ENCODE results near the gene ISLR2. TPM values are rescaled to one million over a fixed set of nuclear protein-coding genes. Genes with fewer than 3 reads are reported as not detected.

ISLR2 gene
- total RNA-seq, 2 donors from 2014 or later: 0.31 to 2.6 TPM

GRCh38 chr15:74109713-74110112 lies 20.7 kb upstream of the ISLR2 start:
- H3K27me3 ChIP-seq: no peaks in the 10 kb centered on the region
- no peaks in the 10 kb centered on the region for H3K36me3 ChIP-seq
- DNase-seq (ENCODE audit: low spot score): no peak
- no peak for TF ChIP-seq CTCF (IDR thresholded peaks at IDR 0.05)
- H3K9me3 ChIP-seq: no peaks in the 10 kb centered on the region
- no peak overlapping the region for H3K4me3 ChIP-seq
- no peak overlapping the region for H3K27ac ChIP-seq
- no peaks in the 10 kb centered on the region for H3K4me1 ChIP-seq

- Histone ChIP-seq H3K4me1 (no peaks in the 10 kb centered on the region), H3K4me3 (no peak overlapping the region), H3K27ac (no peak overlapping the region), H3K36me3 (no peaks in the 10 kb centered on the region), H3K27me3 (no peaks in the 10 kb centered on the region), H3K9me3 (no peaks in the 10 kb centered on the region)
- no peak for TF ChIP-seq CTCF (IDR thresholded peaks at IDR 0.05)
- DNase-seq (ENCODE audit: low spot score): no peak
Measured at GRCh38 chr15:74120426-74120825, 10.0 kb upstream of the ISLR2 start.

- no peak for TF ChIP-seq CTCF (IDR thresholded peaks at IDR 0.05)
- Histone ChIP-seq H3K27me3 (no peaks in the 10 kb centered on the region), H3K27ac (no peak overlapping the region), H3K4me1 (no peaks in the 10 kb centered on the region), H3K36me3 (no peaks in the 10 kb centered on the region), H3K9me3 (no peaks in the 10 kb centered on the region), H3K4me3 (no peak overlapping the region)
- no peak for DNase-seq (ENCODE audit: low spot score)
Measured at GRCh38 chr15:74121039-74121438, 9.3 kb upstream of the ISLR2 start.

GRCh38 chr15:74121858-74122257 lies 8.5 kb upstream of the ISLR2 start:
- TF ChIP-seq CTCF (IDR thresholded peaks at IDR 0.05): no peak
- Histone ChIP-seq H3K4me1 (no peaks in the 10 kb centered on the region), H3K27me3 (no peaks in the 10 kb centered on the region), H3K4me3 (no peak overlapping the region), H3K9me3 (no peaks in the 10 kb centered on the region), H3K27ac (no peak overlapping the region), H3K36me3 (no peaks in the 10 kb centered on the region)
- DNase-seq (ENCODE audit: low spot score): no peak

- H3K4me3 ChIP-seq: no peak overlapping the region
- no peaks in the 10 kb centered on the region for H3K27me3 ChIP-seq
- DNase-seq (ENCODE audit: low spot score): no peak
- H3K27ac ChIP-seq: no peak overlapping the region
- H3K9me3 ChIP-seq: no peaks in the 10 kb centered on the region
- H3K4me1 ChIP-seq: no peaks in the 10 kb centered on the region
- H3K36me3 ChIP-seq: no peaks in the 10 kb centered on the region
- no peak for TF ChIP-seq CTCF (IDR thresholded peaks at IDR 0.05)
Measured at GRCh38 chr15:74122403-74123130, 7.8 kb upstream of the ISLR2 start.

- no peaks in the 10 kb centered on the region for H3K36me3 ChIP-seq
Measured at GRCh38 chr15:74123131-74123429, 7.3 kb upstream of the ISLR2 start.

More at GRCh38 chr15:74123131-74123429, 7.3 kb upstream of the ISLR2 start:
- no peak for DNase-seq (ENCODE audit: low spot score)
- Histone ChIP-seq H3K4me3 (no peak overlapping the region), H3K27me3 (peaks cover 0 to 1% of the 10 kb centered on the region in 2 donors), H3K27ac (no peak overlapping the region), H3K4me1 (peaks cover 0 to 5% of the 10 kb centered on the region in 2 donors), H3K9me3 (no peaks in the 10 kb centered on the region)
- TF ChIP-seq CTCF (IDR thresholded peaks at IDR 0.05): no peak

Measured in right atrium auricular region (tissue), 2 donors.